ENCODE data around the gene ACOT9. TPM values are rescaled to one million over a fixed set of nuclear protein-coding genes. Genes with fewer than 3 reads are reported as not detected.
"Not testable (repeated sequence)": the region's sequence is repeated elsewhere in the genome, so short reads cannot be mapped to it uniquely, and the experiment has no call there.

ACOT9 gene
- total and polyA plus RNA-seq, 8 donors, result 39.8 to 52.3 (median 43.9) TPM

- H3K9me3 ChIP-seq, result no peaks in the 10 kb centered on the region
- no peak for TF ChIP-seq CTCF (IDR thresholded peaks at IDR 0.05)
- DNase-seq (no peak), ATAC-seq (no peak)
- peaks cover 0 to 84% of the 10 kb centered on the region in 2 donors for H3K36me3 ChIP-seq
- no peaks in the 10 kb centered on the region for H3K27me3 ChIP-seq
- H3K4me3 ChIP-seq, result no peak overlapping the region
- no peaks in the 10 kb centered on the region for H3K4me1 ChIP-seq
- no peak overlapping the region for H3K27ac ChIP-seq
- intact Hi-C loops (cut with DNase I), result no loop called here
Measured at GRCh38 chrX:23705235-23705634, 37.8 kb downstream of the ACOT9 start.

- DNase-seq (no peak), ATAC-seq (no peak)
- no peak for TF ChIP-seq CTCF (IDR thresholded peaks at IDR 0.05)
- Histone ChIP-seq H3K27ac (no peak overlapping the region), H3K36me3 (peaks cover 0 to 80% of the 10 kb centered on the region in 2 donors), H3K9me3 (no peaks in the 10 kb centered on the region), H3K27me3 (no peaks in the 10 kb centered on the region), H3K4me3 (no peak overlapping the region), H3K4me1 (no peaks in the 10 kb centered on the region)
- intact Hi-C loops (cut with DNase I), result no loop called here
Measured at GRCh38 chrX:23704673-23705206, 38.3 kb downstream of the ACOT9 start.

- no peak for DNase-seq
- H3K4me3 ChIP-seq, result no peak overlapping the region
- intact Hi-C loops (cut with DNase I), result loop anchor here in 1 of 2 donors (10.0 kb wide), 1 partner anchor 205 kb away; the partner anchor contains the start of genes APOO and CXorf58
- no peak for TF ChIP-seq CTCF (IDR thresholded peaks at IDR 0.05)
- peak; percentile 32 for ATAC-seq
- no peaks in the 10 kb centered on the region for H3K9me3 ChIP-seq
- H3K27ac ChIP-seq, result no peak overlapping the region
- H3K4me1 ChIP-seq, result no peaks in the 10 kb centered on the region
- H3K36me3 ChIP-seq, result peaks cover 0 to 34% of the 10 kb centered on the region in 2 donors
- H3K27me3 ChIP-seq, result no peaks in the 10 kb centered on the region
Measured at GRCh38 chrX:23699636-23700194, 43.4 kb downstream of the ACOT9 start.

- ATAC-seq, result peak; percentile 89
- H3K27me3 ChIP-seq, result no peaks in the 10 kb centered on the region
- H3K4me1 ChIP-seq, result no peaks in the 10 kb centered on the region
- no peaks in the 10 kb centered on the region for H3K9me3 ChIP-seq
- peak in 3 of 4 donors; percentile 12 to 59 (median 41) for DNase-seq
- H3K4me3 ChIP-seq, result no peak overlapping the region
- H3K36me3 ChIP-seq, result no peaks in the 10 kb centered on the region
- H3K27ac ChIP-seq, result no peak overlapping the region
- intact Hi-C loops (cut with DNase I), result loop anchor here in 1 of 2 donors (10.0 kb wide), 1 partner anchor 210 kb away; the partner anchor contains the start of genes APOO and CXorf58
- peak; percentile 24 to 42 for TF ChIP-seq CTCF (IDR thresholded peaks at IDR 0.05)
Measured at GRCh38 chrX:23694606-23695005, 48.5 kb downstream of the ACOT9 start.

GRCh38 chrX:23692166-23692565, 50.9 kb downstream of the ACOT9 start:
- H3K4me1 ChIP-seq, result no peaks in the 10 kb centered on the region
- H3K36me3 ChIP-seq, result no peaks in the 10 kb centered on the region
- no peaks in the 10 kb centered on the region for H3K9me3 ChIP-seq
- H3K27ac ChIP-seq, result no peak overlapping the region
- H3K27me3 ChIP-seq, result no peaks in the 10 kb centered on the region
- DNase-seq (no peak), ATAC-seq (no peak)
- no peak overlapping the region for H3K4me3 ChIP-seq
- no peak for TF ChIP-seq CTCF (IDR thresholded peaks at IDR 0.05)
- intact Hi-C loops (cut with DNase I), result loop anchor here in 1 of 2 donors (10.0 kb wide), 1 partner anchor 213 kb away; the partner anchor contains the start of genes APOO and CXorf58

- intact Hi-C loops (cut with DNase I); DNase-seq; ATAC-seq; H3K27ac ChIP-seq; H3K27me3 ChIP-seq; H3K36me3 ChIP-seq; H3K4me1 ChIP-seq; H3K4me3 ChIP-seq; H3K9me3 ChIP-seq: not testable (repeated sequence)
Measured at GRCh38 chrX:23676486-23676885, 66.6 kb downstream of the ACOT9 start.
